CD4-positive, alpha-beta T cell (primary cell): Measurements from ENCODE around the gene MRPL32. TPM values are rescaled to one million over a fixed set of nuclear protein-coding genes. Genes with fewer than 3 reads are reported as not detected.

Experiments used
- ATAC-seq: fragments of 200-7000 bp; cut with Tn5 transposase; one replicate; pipeline ENCODE4 v1.10.0; 2022; ENCODE audit warnings: mild to moderate bottlenecking; ENCODE audit not compliant: poor library complexity
- CTCF ChIA-PET: fragments of 350-600 bp; sonication (Branson Sonifier 250); formaldehyde crosslinking; loops from one replicate; lab custom pipeline; 2021; ENCODE audit warnings: antibody characterized with exemption, inconsistent platforms; lab: Charles Lee
- POLR2A ChIA-PET: fragments of 350-600 bp; sonication (Branson Sonifier 250); formaldehyde crosslinking; loops from one replicate; lab custom pipeline; 2021; ENCODE audit warnings: antibody characterized with exemption, inconsistent platforms; lab: Charles Lee
- DNase-seq, 14 experiments: peaks; one replicate each; pipeline ENCODE4 v3.0.0-alpha.2; 2013 to 2020; ENCODE audit warnings: mixed read lengths in 2 of 14
- H3K27ac ChIP-seq, 2 donors: one replicate each; pipeline versions ENCODE4 v1.5.1 to v1.7.0; 2013; ENCODE audit warnings: low read length in 2 of 2, low read depth in 1 of 2, mild to moderate bottlenecking in 1 of 2
- H3K27me3 ChIP-seq, 2 experiments: 1 replicate in 1 of 2; 2 replicates in 1 of 2; pipeline versions ENCODE4 v1.6.1 to v1.7.0; 2013; ENCODE audit warnings: low read length in 2 of 2, control low read depth in 1 of 2, mild to moderate bottlenecking in 1 of 2, moderate library complexity in 1 of 2; ENCODE audit not compliant: insufficient read depth in 2 of 2, control insufficient read depth in 1 of 2
- H3K36me3 ChIP-seq: one replicate; pipeline ENCODE4 v1.6.1; 2013; ENCODE audit warnings: low read length, control low read depth; ENCODE audit not compliant: insufficient read depth
- H3K4me1 ChIP-seq: one replicate; pipeline ENCODE4 v1.6.1; 2013; ENCODE audit warnings: low read length, control low read depth; ENCODE audit not compliant: insufficient read depth
- H3K4me3 ChIP-seq: one replicate; pipeline ENCODE4 v1.5.1; 2013; ENCODE audit warnings: mild to moderate bottlenecking, low read length, moderate library complexity
- H3K9me3 ChIP-seq, 2 experiments: 1 replicate in 1 of 2; 2 replicates in 1 of 2; pipeline versions ENCODE4 v1.6.1 to v1.7.0; 2013; ENCODE audit warnings: low read length in 2 of 2, mild to moderate bottlenecking in 2 of 2, control low read depth in 1 of 2, moderate library complexity in 1 of 2; ENCODE audit not compliant: control insufficient read depth in 1 of 2, insufficient read depth in 1 of 2
- H3K27ac Mint-ChIP-seq: one replicate; pipeline ENCODE4 v1.8.0; 2020; ENCODE audit warnings: mixed read lengths
- H3K27me3 Mint-ChIP-seq: one replicate; pipeline ENCODE4 v1.8.0; 2021; ENCODE audit warnings: mixed read lengths
- H3K36me3 Mint-ChIP-seq: one replicate; pipeline ENCODE4 v1.8.0; 2021; ENCODE audit warnings: low read depth, mixed read lengths
- H3K4me1 Mint-ChIP-seq: one replicate; pipeline ENCODE4 v1.8.0; 2021; ENCODE audit warnings: low read depth, mixed read lengths
- H3K4me3 Mint-ChIP-seq: one replicate; pipeline ENCODE4 v1.8.0; 2020; ENCODE audit warnings: mild to moderate bottlenecking, mixed read lengths
- H3K9me3 Mint-ChIP-seq: one replicate; pipeline ENCODE4 v1.8.0; 2020; ENCODE audit warnings: mixed read lengths
- intact Hi-C, 2 experiments: fragments of 100-400 bp; cut with DNase I in 1 of 2; cut with micrococcal nuclease in 1 of 2; formaldehyde crosslinking; loops; one replicate each; pipeline versions ENCODE4 v1.15.1 to v1.9.0; 2023 to 2025; cut with DNase I, micrococcal nuclease
- total RNA-seq, 174 experiments: library from RNA in 2 of 174; stranded (reverse) in 2 of 174; gene quantifications; one replicate each; pipeline ENCODE4 v1.2.3 and lab custom pipeline; 2021 to 2026
- TF ChIP-seq, protein P1 (sequence below): fragments of 200-600 bp; IDR thresholded peaks from one replicate; pipeline ENCODE4 v1.8.0; 2022; ENCODE audit warnings: antibody characterized with exemption, mild to moderate bottlenecking

The MRPL32 gene
- total RNA-seq, 2 experiments from 2014 or later: 57.1 to 60.7 TPM

DNA sequence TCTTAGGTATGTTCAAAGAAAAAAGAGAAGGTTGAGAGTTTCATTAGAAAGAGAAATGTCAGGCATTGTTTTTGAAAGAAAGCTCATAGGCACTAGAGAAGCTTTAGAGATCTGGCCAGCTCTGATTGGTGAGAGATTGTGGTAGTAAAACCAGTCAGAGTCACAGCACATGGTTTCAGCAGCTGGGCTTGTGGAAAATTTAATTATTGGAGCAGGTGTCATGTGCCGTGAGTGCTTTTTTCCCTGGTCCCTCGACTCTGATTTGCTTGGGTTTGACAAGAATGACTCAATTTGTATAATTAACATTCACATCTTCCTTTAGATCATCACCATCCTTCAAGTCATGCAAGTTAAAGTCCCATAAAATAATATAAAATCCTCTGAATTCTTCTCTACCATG lies 35.2 kb downstream of the MRPL32 start:
- intact Hi-C loops: no loop called here
- no peak overlapping the region for H3K27ac Mint-ChIP-seq
- CTCF ChIA-PET: no interaction called here

DNA sequence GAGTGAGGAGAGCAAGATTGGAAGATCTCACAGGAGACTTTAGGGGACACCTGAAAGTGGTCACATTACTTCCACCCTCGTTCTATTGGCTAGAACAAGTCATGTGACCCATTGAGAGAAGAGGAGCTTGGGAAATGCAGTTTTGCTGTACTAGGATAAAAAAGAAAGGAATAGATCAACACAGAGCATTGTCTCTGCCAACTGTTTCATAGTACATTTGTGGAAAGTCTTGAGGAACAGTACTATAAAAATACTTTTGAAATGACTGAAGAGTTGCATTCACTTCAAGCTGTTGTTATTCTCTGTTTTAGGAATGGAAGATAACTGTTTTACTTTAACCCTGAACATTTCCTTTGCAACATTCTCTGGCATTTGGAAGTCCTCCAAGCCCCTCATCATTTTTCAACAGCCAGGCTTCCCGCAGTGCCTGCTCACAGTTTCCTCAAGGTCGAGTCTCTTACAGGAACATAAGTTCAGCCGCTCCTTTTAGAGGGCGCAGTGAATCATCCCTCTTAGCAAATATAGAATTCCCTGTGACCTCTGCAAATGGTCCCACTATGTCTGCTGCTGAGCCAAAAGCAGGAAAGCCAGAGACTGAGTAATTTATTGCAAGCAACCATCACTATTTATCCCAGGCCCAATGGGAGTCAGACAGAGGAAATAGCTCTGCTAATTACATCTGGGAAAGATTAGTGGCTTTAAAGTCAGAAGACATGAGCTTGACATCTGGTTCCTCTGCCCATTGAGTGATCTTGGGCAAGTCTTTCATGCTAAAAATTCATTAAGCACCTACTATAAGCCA lies 40.7 kb downstream of the MRPL32 start:
- Histone ChIP-seq H3K9me3 (no peaks in the 10 kb centered on the region), H3K4me1 (no peaks in the 10 kb centered on the region), H3K36me3 (no peaks in the 10 kb centered on the region), H3K27ac (no peak overlapping the region), H3K4me3 (no peak overlapping the region), H3K27me3 (no peaks in the 10 kb centered on the region)
- DNase-seq (no peak), ATAC-seq (no peak)
- POLR2A ChIA-PET: no interaction called here
- Mint-ChIP-seq H3K4me3 (no peak overlapping the region), H3K4me1 (no peaks in the 10 kb centered on the region), H3K9me3 (no peaks in the 10 kb centered on the region), H3K36me3 (no peaks in the 10 kb centered on the region), H3K27me3 (peaks cover 33% of the 10 kb centered on the region), H3K27ac (no peak overlapping the region)
- TF ChIP-seq, protein P1, sequence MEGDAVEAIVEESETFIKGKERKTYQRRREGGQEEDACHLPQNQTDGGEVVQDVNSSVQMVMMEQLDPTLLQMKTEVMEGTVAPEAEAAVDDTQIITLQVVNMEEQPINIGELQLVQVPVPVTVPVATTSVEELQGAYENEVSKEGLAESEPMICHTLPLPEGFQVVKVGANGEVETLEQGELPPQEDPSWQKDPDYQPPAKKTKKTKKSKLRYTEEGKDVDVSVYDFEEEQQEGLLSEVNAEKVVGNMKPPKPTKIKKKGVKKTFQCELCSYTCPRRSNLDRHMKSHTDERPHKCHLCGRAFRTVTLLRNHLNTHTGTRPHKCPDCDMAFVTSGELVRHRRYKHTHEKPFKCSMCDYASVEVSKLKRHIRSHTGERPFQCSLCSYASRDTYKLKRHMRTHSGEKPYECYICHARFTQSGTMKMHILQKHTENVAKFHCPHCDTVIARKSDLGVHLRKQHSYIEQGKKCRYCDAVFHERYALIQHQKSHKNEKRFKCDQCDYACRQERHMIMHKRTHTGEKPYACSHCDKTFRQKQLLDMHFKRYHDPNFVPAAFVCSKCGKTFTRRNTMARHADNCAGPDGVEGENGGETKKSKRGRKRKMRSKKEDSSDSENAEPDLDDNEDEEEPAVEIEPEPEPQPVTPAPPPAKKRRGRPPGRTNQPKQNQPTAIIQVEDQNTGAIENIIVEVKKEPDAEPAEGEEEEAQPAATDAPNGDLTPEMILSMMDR: no peak
- CTCF ChIA-PET: no interaction called here
- intact Hi-C loops: no loop called here

More for the DNA sequence above, 35.2 kb downstream of the MRPL32 start:
- ATAC-seq (no peak), DNase-seq (no peak)
- Histone ChIP-seq H3K9me3 (no peaks in the 10 kb centered on the region), H3K27me3 (no peaks in the 10 kb centered on the region), H3K36me3 (no peaks in the 10 kb centered on the region), H3K27ac (no peak overlapping the region), H3K4me1 (no peaks in the 10 kb centered on the region), H3K4me3 (no peak overlapping the region)
- Mint-ChIP-seq H3K4me1 (no peaks in the 10 kb centered on the region), H3K9me3 (no peaks in the 10 kb centered on the region), H3K36me3 (no peaks in the 10 kb centered on the region), H3K4me3 (no peak overlapping the region), H3K27me3 (peaks cover 4% of the 10 kb centered on the region)
- POLR2A ChIA-PET: no interaction called here
- TF ChIP-seq, protein P1: no peak

DNA sequence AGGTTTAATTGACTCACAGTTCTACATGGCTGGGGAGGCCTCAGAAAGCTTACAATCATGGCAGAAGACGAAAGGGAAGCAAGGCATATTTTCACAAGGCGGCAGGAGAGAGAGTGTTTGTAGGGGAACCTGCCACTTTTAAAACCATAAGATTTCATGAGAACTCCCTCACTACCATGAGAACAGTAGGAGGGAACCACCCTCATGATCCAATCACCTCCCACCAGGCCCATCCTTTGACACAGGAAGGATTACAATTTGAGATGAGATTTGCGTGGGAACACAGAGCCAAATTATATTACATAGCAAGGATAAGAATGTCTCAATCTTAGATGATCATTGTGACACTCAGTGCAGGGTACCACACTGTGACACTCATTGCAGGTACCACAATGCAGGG lies 44.2 kb downstream of the MRPL32 start:
- intact Hi-C loops: no loop called here
- CTCF ChIA-PET: no interaction called here
- ATAC-seq: no peak

More for the DNA sequence above, 44.2 kb downstream of the MRPL32 start:
- no peaks in the 10 kb centered on the region for H3K4me1 Mint-ChIP-seq
- H3K4me3 ChIP-seq: no peak overlapping the region
- H3K27ac ChIP-seq: no peak overlapping the region
- no peak for DNase-seq
- POLR2A ChIA-PET: no interaction called here
- H3K9me3 Mint-ChIP-seq: no peaks in the 10 kb centered on the region
- no peak overlapping the region for H3K4me3 Mint-ChIP-seq
- H3K36me3 Mint-ChIP-seq: no peaks in the 10 kb centered on the region
- no peaks in the 10 kb centered on the region for H3K27me3 ChIP-seq
- H3K9me3 ChIP-seq: no peaks in the 10 kb centered on the region
- no peaks in the 10 kb centered on the region for H3K4me1 ChIP-seq
- no peaks in the 10 kb centered on the region for H3K36me3 ChIP-seq
- TF ChIP-seq, protein P1: no peak
- no peak overlapping the region for H3K27ac Mint-ChIP-seq
- peaks cover 48% of the 10 kb centered on the region for H3K27me3 Mint-ChIP-seq
